GM12875 (cell line): ENCODE measurements around the gene RPS27A.
"Not testable (repeated sequence)": the region's sequence is repeated elsewhere in the genome, so short reads cannot be mapped to it uniquely, and the experiment has no call there.

ENCODE experiments used
- H3K4me3 ChIP-seq: one replicate; pipeline ENCODE4 v1.5.1; 2011; ENCODE audit warnings: low read depth, low read length, control low read depth
- CTCF ChIP-seq: IDR thresholded peaks from 2 replicates; pipeline ENCODE4 v1.5.1; 2011; ENCODE audit warnings: low read depth, mild to moderate bottlenecking, control low read depth, inconsistent platforms, low read length, moderate library complexity, borderline replicate concordance; ENCODE audit not compliant: insufficient read depth

RPS27A gene

GRCh38 chr2:55269645-55269990, 37.1 kb downstream of the RPS27A start:
- TF ChIP-seq CTCF = no peak
- peak overlapping the region; percentile 67 for H3K4me3 ChIP-seq

GRCh38 chr2:55274346-55274745, 41.9 kb downstream of the RPS27A start:
- H3K4me3 ChIP-seq = not testable (repeated sequence)

- H3K4me3 ChIP-seq = no peak overlapping the region
- TF ChIP-seq CTCF = no peak
Observed at GRCh38 chr2:55277310-55277709, 44.8 kb downstream of the RPS27A start.

GRCh38 chr2:55279214-55279835, 46.8 kb downstream of the RPS27A start:
- H3K4me3 ChIP-seq = not testable (repeated sequence)

- not testable (repeated sequence) for H3K4me3 ChIP-seq
Observed at GRCh38 chr2:55279859-55280424, 47.5 kb downstream of the RPS27A start.

- not testable (repeated sequence) for H3K4me3 ChIP-seq
Observed at GRCh38 chr2:55280851-55281546, 48.5 kb downstream of the RPS27A start.

- no peak for TF ChIP-seq CTCF
Observed at GRCh38 chr2:55282110-55282917, 49.8 kb downstream of the RPS27A start.

GRCh38 chr2:55283083-55283482, 50.6 kb downstream of the RPS27A start:
- H3K4me3 ChIP-seq = no peak overlapping the region
- no peak for TF ChIP-seq CTCF

More at GRCh38 chr2:55282110-55282917, 49.8 kb downstream of the RPS27A start:
- peak overlapping the region; percentile 60 for H3K4me3 ChIP-seq
